ENCODE measurements around the gene SORCS2.

SORCS2 gene

GRCh38 chr4:7732263-7732662 is 539.9 kb downstream of the SORCS2 start:
- Mint-ChIP-seq H3K27me3 (ENCODE audit: low read depth) (no peaks in the 10 kb centered on the region), H3K4me3 (no peak overlapping the region), H3K36me3 (ENCODE audit: low read depth) (no peaks in the 10 kb centered on the region), H3K4me1 (ENCODE audit: low read depth) (no peaks in the 10 kb centered on the region), H3K9me3 (no peaks in the 10 kb centered on the region), H3K27ac (no peak overlapping the region)
- no peak for DNase-seq (ENCODE audit: low spot score)

DNA sequence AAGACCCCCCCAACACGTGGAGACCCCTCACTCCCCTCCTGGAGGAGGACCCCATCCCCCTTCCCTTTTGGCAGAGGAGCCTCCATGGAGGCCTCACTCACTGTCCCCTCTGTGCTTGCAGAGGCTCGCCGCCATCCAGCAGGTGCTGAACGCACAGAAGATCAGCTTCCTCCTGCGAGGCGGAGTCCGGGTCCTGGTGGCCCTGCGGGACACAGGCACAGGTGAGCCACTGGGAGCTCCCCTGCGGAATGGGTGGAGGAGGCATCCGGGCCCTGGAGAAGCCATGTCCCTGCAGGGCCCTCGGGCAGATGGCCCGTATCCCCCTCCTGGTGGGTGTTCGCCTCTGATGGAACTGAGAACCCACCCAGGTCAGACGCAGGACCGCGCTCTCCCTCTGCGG is 540.9 kb downstream of the SORCS2 start:
- Mint-ChIP-seq H3K27me3 (ENCODE audit: low read depth) (no peaks in the 10 kb centered on the region), H3K36me3 (ENCODE audit: low read depth) (no peaks in the 10 kb centered on the region), H3K4me3 (no peak overlapping the region), H3K27ac (no peak overlapping the region), H3K9me3 (no peaks in the 10 kb centered on the region), H3K4me1 (ENCODE audit: low read depth) (no peaks in the 10 kb centered on the region)
- DNase-seq (ENCODE audit: low spot score), result no peak

DNA sequence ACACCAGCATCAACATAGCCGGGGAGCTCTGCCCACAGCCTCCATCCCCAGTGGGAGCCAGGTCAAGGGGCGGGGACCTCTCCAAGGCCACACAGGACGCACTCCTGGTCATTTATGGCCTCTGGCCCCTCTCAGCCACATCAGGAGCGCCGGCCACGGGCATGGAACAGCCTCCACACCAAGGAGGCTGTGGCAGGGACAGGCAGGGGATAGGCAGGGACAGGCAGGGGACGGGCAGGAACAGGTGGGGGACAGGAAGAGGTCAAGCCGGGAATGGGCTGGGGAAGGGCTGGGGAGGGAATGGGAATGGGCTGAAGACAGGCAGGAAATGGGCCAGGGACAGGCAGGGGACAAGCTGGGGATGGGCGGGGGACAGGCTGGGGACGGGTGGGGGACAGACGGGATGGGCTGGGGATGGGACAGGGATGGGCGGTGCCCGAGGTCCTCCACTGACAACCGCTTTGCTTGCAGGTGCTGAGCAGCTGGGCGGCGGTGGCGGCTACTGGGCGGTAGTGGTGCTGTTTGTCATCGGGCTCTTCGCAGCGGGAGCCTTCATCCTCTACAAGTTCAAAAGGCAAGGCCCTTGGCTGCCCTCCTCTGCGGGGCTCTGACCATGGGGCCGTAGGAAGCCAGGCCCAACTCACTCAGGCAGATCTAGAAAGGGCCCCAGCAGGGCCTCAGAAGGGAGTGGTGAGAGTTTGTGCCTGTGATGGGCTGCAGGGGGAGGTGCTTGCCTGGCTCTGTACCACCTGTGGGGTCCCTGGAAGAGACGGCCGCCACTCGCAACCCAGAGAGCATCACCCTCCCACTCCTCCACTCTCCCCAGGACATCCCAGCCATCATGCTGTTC is 541.7 kb downstream of the SORCS2 start:
- Mint-ChIP-seq H3K36me3 (ENCODE audit: low read depth) (no peaks in the 10 kb centered on the region), H3K27me3 (ENCODE audit: low read depth) (no peaks in the 10 kb centered on the region), H3K4me3 (no peak overlapping the region), H3K27ac (no peak overlapping the region), H3K4me1 (ENCODE audit: low read depth) (no peaks in the 10 kb centered on the region), H3K9me3 (no peaks in the 10 kb centered on the region)
- DNase-seq (ENCODE audit: low spot score), result no peak

- Mint-ChIP-seq H3K4me3 (no peak overlapping the region), H3K27ac (no peak overlapping the region), H3K4me1 (ENCODE audit: low read depth) (no peaks in the 10 kb centered on the region), H3K27me3 (ENCODE audit: low read depth) (no peaks in the 10 kb centered on the region), H3K36me3 (ENCODE audit: low read depth) (no peaks in the 10 kb centered on the region), H3K9me3 (no peaks in the 10 kb centered on the region)
- no peak for DNase-seq (ENCODE audit: low spot score)
Observed at GRCh38 chr4:7734651-7735260, 542.4 kb downstream of the SORCS2 start.

GRCh38 chr4:7735395-7735794 is 543.1 kb downstream of the SORCS2 start:
- H3K36me3 Mint-ChIP-seq (ENCODE audit: low read depth), result no peaks in the 10 kb centered on the region
- H3K4me1 Mint-ChIP-seq (ENCODE audit: low read depth), result no peaks in the 10 kb centered on the region
- H3K27ac Mint-ChIP-seq, result no peak overlapping the region
- H3K4me3 Mint-ChIP-seq, result no peak overlapping the region
- H3K9me3 Mint-ChIP-seq, result no peaks in the 10 kb centered on the region
- DNase-seq (ENCODE audit: low spot score), result no peak
- no peaks in the 10 kb centered on the region for H3K27me3 Mint-ChIP-seq (ENCODE audit: low read depth)

DNA sequence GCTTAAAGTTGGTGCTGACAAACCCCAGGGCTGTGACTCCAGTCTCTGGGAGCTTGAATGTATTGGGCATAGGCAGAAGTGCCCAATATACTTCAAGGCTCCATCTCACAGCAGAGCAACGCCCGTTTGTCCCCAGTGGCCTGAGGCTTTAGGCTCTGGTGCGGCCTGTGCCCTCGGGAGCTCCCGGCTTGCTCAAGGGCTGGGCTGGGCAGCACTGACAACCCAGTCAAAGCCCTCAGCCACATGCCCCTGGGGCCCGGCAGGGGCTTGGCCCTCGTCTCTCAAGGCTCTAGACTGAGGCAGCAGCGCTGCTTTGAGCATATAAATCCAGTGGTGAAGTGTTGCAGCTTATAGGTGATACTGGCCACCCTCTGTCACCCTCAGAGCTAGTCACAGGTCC is 543.6 kb downstream of the SORCS2 start:
- no peak overlapping the region for H3K27ac Mint-ChIP-seq
- no peaks in the 10 kb centered on the region for H3K36me3 Mint-ChIP-seq (ENCODE audit: low read depth)
- H3K4me3 Mint-ChIP-seq, result no peak overlapping the region
- no peaks in the 10 kb centered on the region for H3K9me3 Mint-ChIP-seq
- no peaks in the 10 kb centered on the region for H3K4me1 Mint-ChIP-seq (ENCODE audit: low read depth)
- no peak for DNase-seq (ENCODE audit: low spot score)
- no peaks in the 10 kb centered on the region for H3K27me3 Mint-ChIP-seq (ENCODE audit: low read depth)

- H3K27ac Mint-ChIP-seq, result no peak overlapping the region
- H3K4me3 Mint-ChIP-seq, result no peak overlapping the region
- H3K9me3 Mint-ChIP-seq, result no peaks in the 10 kb centered on the region
- no peak for DNase-seq (ENCODE audit: low spot score)
- H3K36me3 Mint-ChIP-seq (ENCODE audit: low read depth), result no peaks in the 10 kb centered on the region
- no peaks in the 10 kb centered on the region for H3K4me1 Mint-ChIP-seq (ENCODE audit: low read depth)
- H3K27me3 Mint-ChIP-seq (ENCODE audit: low read depth), result no peaks in the 10 kb centered on the region
Observed at GRCh38 chr4:7736436-7737267, 544.3 kb downstream of the SORCS2 start.

GRCh38 chr4:7737268-7737645 is 544.9 kb downstream of the SORCS2 start:
- Mint-ChIP-seq H3K9me3 (no peaks in the 10 kb centered on the region), H3K27me3 (ENCODE audit: low read depth) (no peaks in the 10 kb centered on the region), H3K4me3 (no peak overlapping the region), H3K27ac (no peak overlapping the region), H3K36me3 (ENCODE audit: low read depth) (no peaks in the 10 kb centered on the region), H3K4me1 (ENCODE audit: low read depth) (no peaks in the 10 kb centered on the region)
- DNase-seq (ENCODE audit: low spot score), result no peak

DNA sequence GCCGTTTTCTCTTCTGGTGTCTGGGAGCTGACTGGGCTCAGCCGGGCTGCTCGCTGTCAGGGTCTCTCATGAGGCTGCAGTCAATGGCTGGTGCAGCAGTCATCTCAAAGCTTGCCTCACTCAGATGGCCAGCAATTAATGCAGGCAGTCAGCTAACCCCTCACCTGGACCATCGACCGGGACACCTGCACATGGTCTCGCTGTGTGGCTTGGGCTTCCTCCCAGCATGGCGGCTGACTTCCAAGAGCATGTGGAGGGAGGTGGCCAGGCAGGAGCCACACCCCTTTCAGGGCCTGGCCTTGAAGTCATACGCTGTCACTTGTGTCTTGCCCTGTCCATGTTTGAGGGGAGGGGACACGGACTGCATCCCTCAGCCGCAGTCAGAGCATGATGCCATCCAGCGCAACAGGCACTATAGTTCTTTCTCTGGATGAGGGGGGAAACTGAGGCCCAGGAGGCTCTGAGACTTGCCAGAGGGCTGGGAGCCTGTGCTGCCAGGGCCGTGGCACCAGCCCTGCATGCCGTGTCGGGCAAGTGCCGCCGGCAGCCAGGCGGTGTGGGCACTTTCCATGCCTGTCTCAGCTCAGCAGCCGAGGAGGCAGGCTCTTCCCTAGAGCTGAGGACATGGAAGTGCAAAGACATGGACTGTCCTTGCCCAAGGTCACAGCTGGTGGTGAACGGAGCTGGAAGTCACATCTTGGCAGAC is 545.6 kb downstream of the SORCS2 start:
- H3K27me3 Mint-ChIP-seq (ENCODE audit: low read depth), result no peaks in the 10 kb centered on the region
- no peak overlapping the region for H3K27ac Mint-ChIP-seq
- H3K36me3 Mint-ChIP-seq (ENCODE audit: low read depth), result no peaks in the 10 kb centered on the region
- DNase-seq (ENCODE audit: low spot score), result no peak
- H3K4me1 Mint-ChIP-seq (ENCODE audit: low read depth), result no peaks in the 10 kb centered on the region
- H3K9me3 Mint-ChIP-seq, result no peaks in the 10 kb centered on the region
- no peak overlapping the region for H3K4me3 Mint-ChIP-seq

DNA sequence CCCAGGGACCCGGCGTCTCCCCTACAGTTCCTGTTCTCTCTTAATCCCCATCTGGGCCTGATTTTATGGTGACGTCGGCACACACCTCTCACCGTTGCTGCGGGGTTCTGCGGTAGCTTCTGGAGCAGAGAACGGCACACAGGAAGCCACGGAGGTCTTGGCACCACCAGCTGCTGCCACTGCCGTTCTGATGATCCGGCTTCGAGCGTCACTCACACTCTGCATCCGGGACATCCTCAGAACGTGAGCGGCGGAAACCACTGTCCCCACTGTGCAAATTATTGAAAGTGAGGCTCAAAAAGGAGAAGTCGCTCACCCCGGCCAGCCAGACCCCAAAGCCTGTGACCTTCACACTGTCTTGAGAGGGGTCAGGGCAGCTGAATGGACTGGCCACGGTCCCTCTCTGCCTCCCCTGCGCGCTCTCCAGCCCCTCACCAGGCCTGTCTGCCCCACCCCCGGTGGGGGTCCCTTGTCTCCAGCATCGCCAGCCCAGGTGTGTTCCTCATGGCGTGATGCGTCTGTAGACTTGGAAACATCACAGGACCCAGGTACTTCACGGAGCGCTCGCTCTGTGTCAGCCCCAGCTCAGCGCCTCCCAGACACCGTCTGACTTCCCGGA is 546.2 kb downstream of the SORCS2 start:
- Mint-ChIP-seq H3K9me3 (no peaks in the 10 kb centered on the region), H3K27me3 (ENCODE audit: low read depth) (no peaks in the 10 kb centered on the region), H3K4me3 (no peak overlapping the region), H3K36me3 (ENCODE audit: low read depth) (no peaks in the 10 kb centered on the region), H3K4me1 (ENCODE audit: low read depth) (no peaks in the 10 kb centered on the region), H3K27ac (no peak overlapping the region)
- DNase-seq (ENCODE audit: low spot score), result no peak

DNA sequence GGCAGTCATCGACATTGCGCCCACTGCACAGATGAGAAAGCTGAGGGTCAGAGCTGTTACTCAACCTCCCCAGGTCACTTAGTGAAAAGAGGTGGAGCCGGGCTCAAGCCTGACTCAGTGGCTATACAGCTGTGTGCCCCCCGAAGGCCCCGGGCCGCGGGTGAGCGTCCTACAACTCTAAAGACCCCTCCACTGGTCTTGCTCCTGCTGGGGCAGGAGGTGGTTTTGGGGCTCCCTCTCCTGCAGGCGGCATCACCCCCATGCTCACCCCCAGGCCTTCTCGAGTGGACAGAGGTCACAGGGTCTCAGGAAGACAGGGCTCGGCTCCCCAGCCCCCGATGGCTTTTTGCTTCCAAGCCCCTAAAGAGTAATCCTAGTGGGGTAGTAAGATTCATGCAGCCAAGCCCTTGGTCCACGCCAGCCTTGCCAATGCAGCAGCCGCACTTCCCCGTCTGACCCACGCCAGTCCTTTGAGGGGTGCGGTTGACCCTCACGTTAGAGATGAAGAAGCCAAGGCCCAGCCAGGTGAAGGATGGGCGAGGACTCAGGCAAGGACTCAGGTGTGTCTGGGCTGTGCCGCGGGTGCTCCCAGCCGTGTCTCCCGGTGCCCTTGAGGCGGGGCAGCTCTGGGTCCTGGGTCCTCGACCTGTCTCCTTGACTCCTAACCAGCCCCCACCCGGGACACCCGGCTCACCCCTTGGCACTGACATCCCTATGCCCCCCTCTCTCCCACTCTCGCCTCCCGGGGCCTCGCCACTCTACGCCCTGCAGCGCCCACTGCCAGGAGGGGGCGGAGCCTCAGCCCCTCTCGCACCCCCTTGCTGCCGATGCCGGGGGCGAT is 547.0 kb downstream of the SORCS2 start:
- H3K9me3 Mint-ChIP-seq, result no peaks in the 10 kb centered on the region
- H3K27me3 Mint-ChIP-seq (ENCODE audit: low read depth), result no peaks in the 10 kb centered on the region
- H3K4me1 Mint-ChIP-seq (ENCODE audit: low read depth), result peaks cover 1% of the 10 kb centered on the region
- no peak overlapping the region for H3K27ac Mint-ChIP-seq
- H3K36me3 Mint-ChIP-seq (ENCODE audit: low read depth), result no peaks in the 10 kb centered on the region
- DNase-seq (ENCODE audit: low spot score), result no peak
- H3K4me3 Mint-ChIP-seq, result no peak overlapping the region

- Mint-ChIP-seq H3K9me3 (no peaks in the 10 kb centered on the region), H3K27me3 (ENCODE audit: low read depth) (no peaks in the 10 kb centered on the region), H3K27ac (no peak overlapping the region), H3K36me3 (ENCODE audit: low read depth) (no peaks in the 10 kb centered on the region), H3K4me1 (ENCODE audit: low read depth) (peaks cover 1% of the 10 kb centered on the region), H3K4me3 (no peak overlapping the region)
- DNase-seq (ENCODE audit: low spot score), result no peak
Observed at GRCh38 chr4:7739918-7740865, 547.9 kb downstream of the SORCS2 start.
